ENCODE results near the gene EPHA4. TPM values are rescaled to one million over a fixed set of nuclear protein-coding genes. Genes with fewer than 3 reads are reported as not detected.
A peak's percentile ranks its signal among the peaks of the same experiment; 100 is the strongest.

EPHA4 gene
- total RNA-seq: 24.0 TPM

DNA sequence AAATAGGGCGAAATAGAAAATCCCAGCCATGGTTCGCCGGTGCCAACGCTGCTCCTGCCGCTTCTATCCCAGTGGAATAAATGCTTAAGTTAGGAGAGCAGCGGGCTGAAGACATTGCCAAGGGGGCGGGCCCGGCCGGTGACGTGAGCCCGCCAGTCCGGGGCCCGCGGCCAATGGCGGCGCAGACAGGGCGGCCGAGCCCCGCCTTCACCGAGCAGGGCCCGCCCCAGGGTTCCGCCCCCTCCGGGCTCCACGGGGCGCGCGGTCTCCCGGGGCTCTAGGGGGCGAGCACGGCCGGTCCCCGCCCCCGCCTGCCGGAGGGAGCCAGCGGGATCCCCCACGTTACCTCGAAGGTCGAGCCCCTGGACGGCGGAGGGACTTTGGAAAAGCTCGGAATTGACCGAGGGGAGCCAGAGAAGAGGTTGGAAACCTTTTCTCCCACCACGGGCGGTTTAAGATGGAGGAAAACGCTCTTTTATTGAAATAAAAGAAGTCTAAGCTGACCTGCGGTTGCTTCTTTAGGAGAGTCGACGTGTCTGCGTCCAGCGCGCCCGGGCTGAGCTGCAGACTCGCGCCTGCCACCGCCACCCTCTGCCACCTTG lies at the start of gene EPHA4:
EPHA4 (minus strand) TSS at position 86 of the 602 bp plus-strand sequence; CDS start at position 30, 56 bp downstream.
- H3K9ac ChIP-seq (ENCODE audit: low read depth in 1 of 3, low read length in 3 of 3): peak within 1 kb of the TSS; percentile 81 to 93 (median 90)
- H3K27ac ChIP-seq (ENCODE audit: low read depth, low read length): peak within 1 kb of the TSS; percentile 77
- peak within 1 kb of the TSS; percentile 88 to 95 (median 93) for H3K4me3 ChIP-seq (ENCODE audit: low read length in 3 of 3)
- H3K27me3 ChIP-seq (ENCODE audit: control insufficient read depth in 3 of 3, insufficient read depth in 3 of 3, low read length in 3 of 3): peaks cover 8 to 13% (median 10%) of the 10 kb centered on the region in 3 donors
- H3K4me1 ChIP-seq (ENCODE audit: control insufficient read depth in 3 of 3, insufficient read depth in 3 of 3, low read length in 3 of 3): peaks cover 24 to 44% (median 24%) of the 10 kb centered on the region in 3 donors
- H3K9me3 ChIP-seq (ENCODE audit: control insufficient read depth in 3 of 3, low read length in 3 of 3): no peaks in the 10 kb centered on the region
- H3K36me3 ChIP-seq (ENCODE audit: control insufficient read depth in 3 of 3, insufficient read depth in 3 of 3, low read length in 3 of 3): no peaks in the 10 kb centered on the region

- no peak overlapping the region for H3K4me3 ChIP-seq (ENCODE audit: low read length in 3 of 3)
Measured at GRCh38 chr2:221618007-221618406, 45.9 kb upstream of the EPHA4 start.

DNA sequence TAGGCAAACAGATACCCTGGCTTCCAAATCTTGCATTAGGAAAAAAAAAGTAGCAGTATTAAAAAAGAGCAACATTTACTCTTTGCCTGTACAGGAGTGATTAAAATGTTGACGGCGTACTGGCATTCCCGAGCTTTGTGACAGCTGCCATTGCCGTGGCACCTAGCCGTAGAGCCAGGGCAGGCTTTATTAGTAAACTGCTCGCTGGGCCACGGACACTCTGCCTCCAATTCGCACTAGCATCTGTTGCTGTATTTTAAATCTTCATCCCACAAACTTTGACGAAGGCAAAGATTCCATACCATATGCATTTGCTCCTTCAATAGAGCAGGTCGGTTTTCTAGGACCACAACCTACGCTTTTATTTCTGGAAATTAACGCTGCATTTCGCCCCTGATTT lies 44.5 kb upstream of the EPHA4 start:
- no peaks in the 10 kb centered on the region for H3K4me1 ChIP-seq (ENCODE audit: control insufficient read depth in 3 of 3, insufficient read depth in 3 of 3, low read length in 3 of 3)
- H3K27ac ChIP-seq (ENCODE audit: low read depth, low read length): no peak overlapping the region
- H3K4me3 ChIP-seq (ENCODE audit: low read length in 3 of 3): no peak overlapping the region
- H3K27me3 ChIP-seq (ENCODE audit: control insufficient read depth in 3 of 3, insufficient read depth in 3 of 3, low read length in 3 of 3): no peaks in the 10 kb centered on the region
- no peaks in the 10 kb centered on the region for H3K9me3 ChIP-seq (ENCODE audit: control insufficient read depth in 3 of 3, low read length in 3 of 3)
- no peaks in the 10 kb centered on the region for H3K36me3 ChIP-seq (ENCODE audit: control insufficient read depth in 3 of 3, insufficient read depth in 3 of 3, low read length in 3 of 3)
- no peak overlapping the region for H3K9ac ChIP-seq (ENCODE audit: low read depth in 1 of 3, low read length in 3 of 3)

More at GRCh38 chr2:221618007-221618406, 45.9 kb upstream of the EPHA4 start:
- Histone ChIP-seq H3K27me3 (ENCODE audit: control insufficient read depth in 3 of 3, insufficient read depth in 3 of 3, low read length in 3 of 3) (no peaks in the 10 kb centered on the region), H3K9me3 (ENCODE audit: control insufficient read depth in 3 of 3, low read length in 3 of 3) (no peaks in the 10 kb centered on the region), H3K27ac (ENCODE audit: low read depth, low read length) (no peak overlapping the region), H3K9ac (ENCODE audit: low read depth in 1 of 3, low read length in 3 of 3) (no peak overlapping the region), H3K36me3 (ENCODE audit: control insufficient read depth in 3 of 3, insufficient read depth in 3 of 3, low read length in 3 of 3) (no peaks in the 10 kb centered on the region), H3K4me1 (ENCODE audit: control insufficient read depth in 3 of 3, insufficient read depth in 3 of 3, low read length in 3 of 3) (no peaks in the 10 kb centered on the region)

DNA sequence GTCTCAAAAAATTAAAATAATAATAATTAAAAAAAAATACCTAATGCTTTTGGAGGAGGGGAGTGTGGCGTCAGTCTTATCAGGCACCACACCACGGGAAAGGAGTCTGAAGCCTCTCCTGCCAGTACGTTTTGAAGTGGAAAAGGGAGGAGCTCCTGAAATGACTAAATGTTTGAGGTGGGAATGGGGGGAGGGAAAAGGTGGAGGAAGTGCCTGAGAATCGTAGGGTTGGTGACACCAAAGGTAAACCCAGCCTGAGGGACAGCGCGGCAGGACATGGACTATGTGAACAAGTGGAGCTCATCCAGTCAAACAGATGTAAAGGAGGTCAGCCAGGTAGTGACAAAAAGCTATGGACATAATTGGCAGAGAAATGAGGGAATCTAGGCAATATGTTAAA lies 42.2 kb upstream of the EPHA4 start:
- Histone ChIP-seq H3K9ac (ENCODE audit: low read depth in 1 of 3, low read length in 3 of 3) (no peak overlapping the region), H3K27ac (ENCODE audit: low read depth, low read length) (no peak overlapping the region)

DNA sequence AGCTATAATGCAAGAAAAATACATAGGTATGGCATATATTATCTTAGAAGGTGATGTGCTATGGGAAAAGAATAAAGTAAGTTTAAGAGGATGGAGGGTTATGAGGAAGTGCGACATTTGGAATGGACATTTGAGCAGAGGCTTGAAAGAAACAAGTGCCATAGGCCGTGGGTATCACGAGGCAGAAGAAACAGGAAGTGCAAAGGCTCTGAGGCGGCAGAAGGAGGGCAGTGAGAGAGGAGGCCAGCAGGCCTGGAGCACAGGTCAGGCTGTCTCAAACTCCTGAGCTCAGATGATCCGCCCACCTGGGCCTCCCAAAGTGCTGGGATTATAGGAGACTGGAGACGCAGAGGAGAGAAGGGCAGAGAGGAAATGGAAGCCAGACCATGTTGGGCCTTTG lies 40.7 kb upstream of the EPHA4 start:
- H3K36me3 ChIP-seq (ENCODE audit: control insufficient read depth in 3 of 3, insufficient read depth in 3 of 3, low read length in 3 of 3): no peaks in the 10 kb centered on the region
- no peak overlapping the region for H3K4me3 ChIP-seq (ENCODE audit: low read length in 3 of 3)
- no peaks in the 10 kb centered on the region for H3K9me3 ChIP-seq (ENCODE audit: control insufficient read depth in 3 of 3, low read length in 3 of 3)
- no peak overlapping the region for H3K27ac ChIP-seq (ENCODE audit: low read depth, low read length)
- no peak overlapping the region for H3K9ac ChIP-seq (ENCODE audit: low read depth in 1 of 3, low read length in 3 of 3)
- H3K4me1 ChIP-seq (ENCODE audit: control insufficient read depth in 3 of 3, insufficient read depth in 3 of 3, low read length in 3 of 3): no peaks in the 10 kb centered on the region
- H3K27me3 ChIP-seq (ENCODE audit: control insufficient read depth in 3 of 3, insufficient read depth in 3 of 3, low read length in 3 of 3): no peaks in the 10 kb centered on the region

More for the DNA sequence above, 42.2 kb upstream of the EPHA4 start:
- Histone ChIP-seq H3K36me3 (ENCODE audit: control insufficient read depth in 3 of 3, insufficient read depth in 3 of 3, low read length in 3 of 3) (no peaks in the 10 kb centered on the region), H3K27me3 (ENCODE audit: control insufficient read depth in 3 of 3, insufficient read depth in 3 of 3, low read length in 3 of 3) (no peaks in the 10 kb centered on the region), H3K9me3 (ENCODE audit: control insufficient read depth in 3 of 3, low read length in 3 of 3) (no peaks in the 10 kb centered on the region), H3K4me3 (ENCODE audit: low read length in 3 of 3) (no peak overlapping the region), H3K4me1 (ENCODE audit: control insufficient read depth in 3 of 3, insufficient read depth in 3 of 3, low read length in 3 of 3) (no peaks in the 10 kb centered on the region)

GRCh38 chr2:221612161-221612560 lies 40.1 kb upstream of the EPHA4 start:
- Histone ChIP-seq H3K4me3 (ENCODE audit: low read length in 3 of 3) (no peak overlapping the region), H3K27ac (ENCODE audit: low read depth, low read length) (no peak overlapping the region), H3K36me3 (ENCODE audit: control insufficient read depth in 3 of 3, insufficient read depth in 3 of 3, low read length in 3 of 3) (no peaks in the 10 kb centered on the region), H3K27me3 (ENCODE audit: control insufficient read depth in 3 of 3, insufficient read depth in 3 of 3, low read length in 3 of 3) (no peaks in the 10 kb centered on the region), H3K4me1 (ENCODE audit: control insufficient read depth in 3 of 3, insufficient read depth in 3 of 3, low read length in 3 of 3) (no peaks in the 10 kb centered on the region), H3K9me3 (ENCODE audit: control insufficient read depth in 3 of 3, low read length in 3 of 3) (no peaks in the 10 kb centered on the region), H3K9ac (ENCODE audit: low read depth in 1 of 3, low read length in 3 of 3) (no peak overlapping the region)

DNA sequence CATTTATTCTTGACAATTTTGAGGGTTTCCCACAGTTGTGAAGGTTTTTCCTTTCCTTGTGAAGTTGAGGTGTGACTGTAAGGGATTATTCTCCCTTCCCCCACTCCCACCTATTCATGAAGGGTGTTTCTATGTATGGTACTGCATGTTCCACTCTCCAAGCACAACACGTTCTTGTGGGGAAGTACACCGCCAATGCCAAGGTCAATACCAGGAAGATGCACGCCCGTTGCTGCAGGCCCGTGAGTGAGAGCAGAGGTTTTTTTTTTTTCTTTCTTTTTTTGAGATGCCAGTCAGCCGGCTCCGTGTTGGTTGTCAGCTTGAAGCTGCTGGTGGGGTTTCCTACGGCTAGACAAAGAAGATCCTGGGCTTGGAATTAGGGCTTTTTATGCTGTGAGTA lies 38.6 kb upstream of the EPHA4 start:
- Histone ChIP-seq H3K9ac (ENCODE audit: low read depth in 1 of 3, low read length in 3 of 3) (no peak overlapping the region), H3K36me3 (ENCODE audit: control insufficient read depth in 3 of 3, insufficient read depth in 3 of 3, low read length in 3 of 3) (no peaks in the 10 kb centered on the region), H3K4me3 (ENCODE audit: low read length in 3 of 3) (no peak overlapping the region), H3K9me3 (ENCODE audit: control insufficient read depth in 3 of 3, low read length in 3 of 3) (no peaks in the 10 kb centered on the region), H3K27me3 (ENCODE audit: control insufficient read depth in 3 of 3, insufficient read depth in 3 of 3, low read length in 3 of 3) (no peaks in the 10 kb centered on the region), H3K27ac (ENCODE audit: low read depth, low read length) (no peak overlapping the region), H3K4me1 (ENCODE audit: control insufficient read depth in 3 of 3, insufficient read depth in 3 of 3, low read length in 3 of 3) (no peaks in the 10 kb centered on the region)

DNA sequence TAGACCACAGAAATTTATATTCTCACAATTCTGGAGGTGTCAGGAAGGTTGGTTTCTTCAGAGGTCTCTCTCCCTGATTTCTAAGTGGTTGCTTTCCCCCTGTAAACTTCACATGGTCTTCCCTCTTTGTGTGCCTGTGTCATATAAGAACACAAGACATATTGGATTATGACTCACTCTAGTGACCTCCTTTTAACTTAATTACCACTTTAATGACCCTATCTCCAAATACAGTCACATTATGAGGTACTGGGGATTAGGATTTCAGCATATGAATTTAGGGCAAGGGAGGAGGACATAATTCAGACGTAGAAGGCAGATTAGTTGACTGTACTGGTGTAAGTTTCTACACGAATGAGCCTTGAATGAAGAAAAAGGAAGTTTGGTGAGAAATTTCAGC lies 38.2 kb upstream of the EPHA4 start:
- H3K27ac ChIP-seq (ENCODE audit: low read depth, low read length): no peak overlapping the region
- no peaks in the 10 kb centered on the region for H3K27me3 ChIP-seq (ENCODE audit: control insufficient read depth in 3 of 3, insufficient read depth in 3 of 3, low read length in 3 of 3)
- no peaks in the 10 kb centered on the region for H3K36me3 ChIP-seq (ENCODE audit: control insufficient read depth in 3 of 3, insufficient read depth in 3 of 3, low read length in 3 of 3)
- H3K9ac ChIP-seq (ENCODE audit: low read depth in 1 of 3, low read length in 3 of 3): no peak overlapping the region
- no peaks in the 10 kb centered on the region for H3K9me3 ChIP-seq (ENCODE audit: control insufficient read depth in 3 of 3, low read length in 3 of 3)
- H3K4me3 ChIP-seq (ENCODE audit: low read length in 3 of 3): no peak overlapping the region
- no peaks in the 10 kb centered on the region for H3K4me1 ChIP-seq (ENCODE audit: control insufficient read depth in 3 of 3, insufficient read depth in 3 of 3, low read length in 3 of 3)

GRCh38 chr2:221608442-221608841 lies 36.3 kb upstream of the EPHA4 start:
- Histone ChIP-seq H3K9me3 (ENCODE audit: control insufficient read depth in 3 of 3, low read length in 3 of 3) (no peaks in the 10 kb centered on the region), H3K4me1 (ENCODE audit: control insufficient read depth in 3 of 3, insufficient read depth in 3 of 3, low read length in 3 of 3) (no peaks in the 10 kb centered on the region), H3K36me3 (ENCODE audit: control insufficient read depth in 3 of 3, insufficient read depth in 3 of 3, low read length in 3 of 3) (no peaks in the 10 kb centered on the region), H3K4me3 (ENCODE audit: low read length in 3 of 3) (no peak overlapping the region), H3K9ac (ENCODE audit: low read depth in 1 of 3, low read length in 3 of 3) (no peak overlapping the region), H3K27ac (ENCODE audit: low read depth, low read length) (no peak overlapping the region), H3K27me3 (ENCODE audit: control insufficient read depth in 3 of 3, insufficient read depth in 3 of 3, low read length in 3 of 3) (no peaks in the 10 kb centered on the region)

DNA sequence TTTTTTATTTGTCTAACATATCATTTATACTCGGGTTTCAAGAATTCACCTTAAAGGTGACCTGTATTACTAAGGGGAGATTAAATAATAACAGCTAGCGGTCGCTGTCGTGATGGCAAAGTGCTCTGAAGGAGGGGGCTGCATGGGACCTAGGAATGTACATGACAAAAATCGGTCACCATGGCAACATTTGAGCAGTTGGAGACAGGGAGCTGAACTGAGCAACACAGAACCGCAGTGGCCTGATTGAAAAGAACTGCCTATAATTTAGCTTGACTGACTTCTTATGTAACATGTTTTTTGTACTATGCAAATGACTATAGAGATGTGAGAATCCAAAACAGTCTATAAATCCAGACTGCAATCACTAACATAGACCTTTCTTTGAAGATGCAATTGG lies 34.3 kb upstream of the EPHA4 start:
- Histone ChIP-seq H3K4me1 (ENCODE audit: control insufficient read depth in 3 of 3, insufficient read depth in 3 of 3, low read length in 3 of 3) (no peaks in the 10 kb centered on the region), H3K36me3 (ENCODE audit: control insufficient read depth in 3 of 3, insufficient read depth in 3 of 3, low read length in 3 of 3) (no peaks in the 10 kb centered on the region), H3K27ac (ENCODE audit: low read depth, low read length) (no peak overlapping the region), H3K4me3 (ENCODE audit: low read length in 3 of 3) (no peak overlapping the region), H3K9ac (ENCODE audit: low read depth in 1 of 3, low read length in 3 of 3) (no peak overlapping the region), H3K27me3 (ENCODE audit: control insufficient read depth in 3 of 3, insufficient read depth in 3 of 3, low read length in 3 of 3) (no peaks in the 10 kb centered on the region), H3K9me3 (ENCODE audit: control insufficient read depth in 3 of 3, low read length in 3 of 3) (no peaks in the 10 kb centered on the region)

Data from skeletal muscle tissue (tissue), 4 donors.